ENCODE data around the gene PRKN.
A peak's percentile ranks its signal among the peaks of the same experiment; 100 is the strongest.

The PRKN gene

GRCh38 chr6:161424421-161424820 lies 1303.1 kb downstream of the PRKN start:
- Histone ChIP-seq H3K4me2 (ENCODE audit: low read length) (no peak overlapping the region), H3K36me3 (replicated peaks; ENCODE audit: low read depth, low read length) (no peaks in the 10 kb centered on the region), H3K79me2 (ENCODE audit: low read length) (no peaks in the 10 kb centered on the region), H3K27me3 (ENCODE audit: low read depth, low read length) (no peaks in the 10 kb centered on the region), H2AFZ (ENCODE audit: low read depth, low read length) (no peak overlapping the region), H3K9ac (ENCODE audit: low read length) (no peak overlapping the region), H4K20me1 (ENCODE audit: insufficient read depth, low read length) (no peaks in the 10 kb centered on the region), H3K4me1 (ENCODE audit: low read length) (no peaks in the 10 kb centered on the region), H3K9me3 (ENCODE audit: insufficient read depth, low read length) (no peaks in the 10 kb centered on the region), H3K27ac (ENCODE audit: low read length) (no peak overlapping the region), H3K4me3 (ENCODE audit: low read length) (no peak overlapping the region)
- TF ChIP-seq CTCF (IDR thresholded peaks at IDR 0.05; ENCODE audit: low read depth, low read length) (no peak), EZH2phosphoT487 (IDR thresholded peaks at IDR 0.05; ENCODE audit: low read depth) (no peak)

- H3K27ac ChIP-seq (ENCODE audit: low read length), result no peak overlapping the region
- H3K36me3 ChIP-seq (replicated peaks; ENCODE audit: low read depth, low read length), result no peaks in the 10 kb centered on the region
- H3K9me3 ChIP-seq (ENCODE audit: insufficient read depth, low read length), result no peaks in the 10 kb centered on the region
- no peaks in the 10 kb centered on the region for H3K27me3 ChIP-seq (ENCODE audit: low read depth, low read length)
- H3K79me2 ChIP-seq (ENCODE audit: low read length), result no peaks in the 10 kb centered on the region
- H3K4me1 ChIP-seq (ENCODE audit: low read length), result no peaks in the 10 kb centered on the region
- H4K20me1 ChIP-seq (ENCODE audit: insufficient read depth, low read length), result no peaks in the 10 kb centered on the region
- no peak overlapping the region for H3K9ac ChIP-seq (ENCODE audit: low read length)
- no peak overlapping the region for H3K4me3 ChIP-seq (ENCODE audit: low read length)
- H3K4me2 ChIP-seq (ENCODE audit: low read length), result no peak overlapping the region
- H2AFZ ChIP-seq (ENCODE audit: low read depth, low read length), result no peak overlapping the region
- TF ChIP-seq EZH2phosphoT487 (IDR thresholded peaks at IDR 0.05; ENCODE audit: low read depth) (no peak), CTCF (IDR thresholded peaks at IDR 0.05; ENCODE audit: low read depth, low read length) (no peak)
Measured at GRCh38 chr6:161422710-161423680, 1304.6 kb downstream of the PRKN start.

GRCh38 chr6:161418463-161418945 lies 1309.1 kb downstream of the PRKN start:
- TF ChIP-seq EZH2phosphoT487 (IDR thresholded peaks at IDR 0.05; ENCODE audit: low read depth) (no peak), CTCF (IDR thresholded peaks at IDR 0.05; ENCODE audit: low read depth, low read length) (peak; percentile 68)
- Histone ChIP-seq H4K20me1 (ENCODE audit: insufficient read depth, low read length) (no peaks in the 10 kb centered on the region), H3K4me2 (ENCODE audit: low read length) (no peak overlapping the region), H3K27me3 (ENCODE audit: low read depth, low read length) (0 out of 2 replicates have a peak, but pooled peaks cover 4% of the 10 kb centered on the region), H3K27ac (ENCODE audit: low read length) (no peak overlapping the region), H3K4me3 (ENCODE audit: low read length) (no peak overlapping the region), H3K79me2 (ENCODE audit: low read length) (no peaks in the 10 kb centered on the region), H3K4me1 (ENCODE audit: low read length) (no peaks in the 10 kb centered on the region), H2AFZ (ENCODE audit: low read depth, low read length) (no peak overlapping the region), H3K9me3 (ENCODE audit: insufficient read depth, low read length) (no peaks in the 10 kb centered on the region), H3K36me3 (replicated peaks; ENCODE audit: low read depth, low read length) (no peaks in the 10 kb centered on the region), H3K9ac (ENCODE audit: low read length) (no peak overlapping the region)

- TF ChIP-seq CTCF (IDR thresholded peaks at IDR 0.05; ENCODE audit: low read depth, low read length) (no peak), EZH2phosphoT487 (IDR thresholded peaks at IDR 0.05; ENCODE audit: low read depth) (no peak)
- H4K20me1 ChIP-seq (ENCODE audit: insufficient read depth, low read length), result no peaks in the 10 kb centered on the region
- H3K79me2 ChIP-seq (ENCODE audit: low read length), result no peaks in the 10 kb centered on the region
- no peak overlapping the region for H3K27ac ChIP-seq (ENCODE audit: low read length)
- H3K9me3 ChIP-seq (ENCODE audit: insufficient read depth, low read length), result no peaks in the 10 kb centered on the region
- H2AFZ ChIP-seq (ENCODE audit: low read depth, low read length), result no peak overlapping the region
- no peak overlapping the region for H3K4me3 ChIP-seq (ENCODE audit: low read length)
- H3K4me1 ChIP-seq (ENCODE audit: low read length), result no peaks in the 10 kb centered on the region
- no peaks in the 10 kb centered on the region for H3K36me3 ChIP-seq (replicated peaks; ENCODE audit: low read depth, low read length)
- H3K4me2 ChIP-seq (ENCODE audit: low read length), result no peak overlapping the region
- H3K9ac ChIP-seq (ENCODE audit: low read length), result no peak overlapping the region
- 0 out of 2 replicates have a peak, but pooled peaks cover 4% of the 10 kb centered on the region for H3K27me3 ChIP-seq (ENCODE audit: low read depth, low read length)
Measured at GRCh38 chr6:161417717-161418462, 1309.7 kb downstream of the PRKN start.

All from OCI-LY3 (cell line).